Dedifferentiated amniotic fluid mesenchymal stem cell (primary cell): ENCODE measurements around the gene CDK13.
A peak's percentile ranks its signal among the peaks of the same experiment; 100 is the strongest.
"Not testable (repeated sequence)": the region's sequence is repeated elsewhere in the genome, so short reads cannot be mapped to it uniquely, and the experiment has no call there.

Source experiments
- DNase-seq: peaks from one replicate; pipeline ENCODE4 v3.0.0-alpha.2; 2016; ENCODE audit errors: extremely low spot score

CDK13 gene

DNA sequence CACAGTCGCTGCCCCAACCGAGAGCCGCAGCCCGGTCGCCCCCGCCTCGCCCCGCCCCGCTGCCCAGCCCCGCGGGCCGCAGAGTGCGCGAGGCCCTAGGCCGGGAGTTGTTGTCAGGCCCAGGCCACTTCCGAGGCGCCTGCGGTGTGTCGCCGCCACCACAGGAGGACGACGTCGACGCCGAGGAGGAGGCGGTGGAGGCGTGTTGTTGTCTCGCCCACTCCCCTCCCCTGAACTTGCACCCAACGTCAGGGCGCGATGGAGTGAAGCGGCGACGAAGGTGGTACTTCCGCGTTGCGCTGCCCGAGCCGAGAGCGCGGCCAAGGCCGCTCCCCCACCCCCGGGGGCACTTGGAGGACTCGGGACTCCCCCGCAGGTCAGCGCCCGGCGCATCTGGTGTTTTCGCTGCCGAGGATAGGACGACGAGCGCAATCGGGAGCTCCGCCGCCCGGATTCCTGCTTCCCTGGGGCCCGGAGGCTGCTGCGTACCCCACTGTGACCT, at the start of gene CDK13:
CDK13 (plus strand) TSS at position 286 of the 502 bp plus-strand sequence. CDS start 386 bp downstream, outside the sequence.
- DNase-seq: peak; percentile 47

DNA sequence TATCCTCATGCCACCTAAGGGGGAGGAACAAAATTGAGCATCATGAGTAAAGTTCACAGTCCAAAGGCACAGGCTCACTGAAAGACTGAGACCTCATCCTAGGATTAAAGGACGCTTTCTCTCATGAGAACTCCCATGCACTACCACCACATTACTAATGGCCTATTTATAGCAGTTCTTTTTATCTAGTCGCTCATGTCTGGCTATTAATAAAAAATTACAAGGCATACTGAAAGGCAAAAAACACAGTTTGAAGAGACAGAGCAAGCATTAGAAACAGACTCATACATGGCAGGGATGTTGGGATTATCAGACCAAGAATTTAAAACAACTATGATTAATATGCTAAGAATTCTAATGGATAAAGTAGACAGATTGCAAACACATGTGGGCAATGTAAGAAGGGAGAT, 46.0 kb upstream of the CDK13 start:
- DNase-seq: no peak

DNA sequence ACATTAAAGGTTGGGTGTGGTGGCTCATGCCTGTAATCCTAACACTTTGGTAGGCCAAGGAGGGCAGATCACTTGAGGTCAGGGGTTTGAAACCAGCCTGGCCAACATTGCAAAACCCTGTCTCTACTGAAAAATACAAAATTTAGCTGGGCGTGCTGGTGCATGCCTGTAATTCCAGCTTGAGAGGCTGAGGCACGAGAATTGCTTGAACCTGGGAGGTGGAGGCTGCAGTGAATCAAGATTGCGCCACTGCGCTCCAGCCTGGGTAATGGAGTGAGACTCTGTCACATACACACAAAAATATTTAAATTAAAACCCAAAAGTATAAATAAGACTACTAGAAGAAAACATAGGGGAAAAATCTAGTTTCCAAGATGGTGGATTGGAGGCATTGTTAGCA, 41.9 kb upstream of the CDK13 start:
- DNase-seq: no peak

DNA sequence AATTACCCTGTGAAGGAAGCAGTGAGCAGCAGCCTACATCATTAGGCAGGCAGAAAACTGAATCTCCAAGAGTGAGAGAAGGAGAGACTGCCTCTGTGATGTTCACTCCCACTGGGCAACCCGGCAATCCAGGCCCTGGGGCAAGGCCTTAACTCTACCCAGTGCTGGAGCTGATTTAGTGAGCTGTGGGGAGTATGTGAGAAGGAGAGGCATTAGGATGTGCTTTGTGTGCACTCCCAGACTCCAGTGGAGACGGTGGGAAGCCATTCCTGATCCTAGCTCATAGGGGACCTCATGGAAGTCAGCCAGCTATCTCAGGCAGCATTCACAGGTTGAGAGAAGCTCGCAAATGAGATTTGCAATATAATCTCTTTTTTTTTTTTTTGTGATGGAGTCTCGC, 41.1 kb upstream of the CDK13 start:
- DNase-seq: no peak

DNA sequence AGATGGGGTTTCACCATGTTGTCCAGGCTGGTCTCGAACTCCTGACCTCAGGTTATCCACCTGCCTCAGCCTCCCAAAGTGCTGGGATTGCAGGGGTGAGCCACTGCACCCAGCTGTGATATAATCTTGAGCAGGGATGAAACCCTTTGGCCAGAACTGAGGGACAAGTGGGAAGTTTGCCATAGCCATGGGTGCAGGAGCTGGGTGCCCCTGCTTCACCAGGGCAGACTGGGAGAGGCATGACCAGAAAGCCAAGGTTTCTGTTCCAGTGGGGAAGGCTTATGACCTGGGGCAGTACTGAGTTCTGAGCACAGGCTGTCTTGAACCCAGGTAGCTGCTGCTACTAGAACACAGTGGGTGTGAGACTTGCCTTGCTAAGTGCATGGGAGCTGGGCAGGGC, 40.5 kb upstream of the CDK13 start:
- no peak for DNase-seq

DNA sequence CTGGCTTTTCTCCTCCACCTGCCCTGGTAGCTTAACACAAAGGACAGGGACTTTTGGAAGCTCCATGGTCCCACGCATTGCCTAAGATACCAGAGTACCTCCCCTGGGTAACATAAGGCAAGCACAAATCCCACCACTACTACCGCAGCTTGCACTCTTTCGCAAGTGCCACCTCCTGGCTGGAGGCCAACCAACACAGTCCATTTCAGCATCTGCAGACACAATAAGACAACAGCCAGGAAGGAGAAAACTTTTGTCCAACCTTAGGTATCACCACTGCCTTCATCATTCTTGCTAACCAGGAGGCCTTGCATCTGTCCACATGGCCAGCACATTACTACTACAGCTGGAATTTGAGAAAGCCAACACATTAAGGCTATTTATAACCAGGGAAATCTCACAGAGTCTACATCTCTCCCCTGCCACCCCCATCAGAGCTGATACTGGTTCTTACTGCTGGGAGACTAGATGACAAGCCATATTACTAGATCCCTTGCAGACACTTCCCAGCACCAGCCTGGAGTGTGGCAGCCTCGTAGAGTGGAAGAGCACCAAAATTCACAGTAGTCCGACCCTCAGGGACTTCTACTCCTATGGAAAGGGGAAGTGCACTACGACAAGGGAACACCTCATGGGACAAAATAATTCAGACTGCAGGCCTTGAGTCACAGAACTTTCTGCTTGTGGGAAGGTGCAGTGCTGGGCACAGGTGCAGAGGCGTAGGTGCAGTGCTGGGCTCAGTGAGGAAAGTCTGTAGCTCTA, 39.8 kb upstream of the CDK13 start:
- no peak for DNase-seq

DNA sequence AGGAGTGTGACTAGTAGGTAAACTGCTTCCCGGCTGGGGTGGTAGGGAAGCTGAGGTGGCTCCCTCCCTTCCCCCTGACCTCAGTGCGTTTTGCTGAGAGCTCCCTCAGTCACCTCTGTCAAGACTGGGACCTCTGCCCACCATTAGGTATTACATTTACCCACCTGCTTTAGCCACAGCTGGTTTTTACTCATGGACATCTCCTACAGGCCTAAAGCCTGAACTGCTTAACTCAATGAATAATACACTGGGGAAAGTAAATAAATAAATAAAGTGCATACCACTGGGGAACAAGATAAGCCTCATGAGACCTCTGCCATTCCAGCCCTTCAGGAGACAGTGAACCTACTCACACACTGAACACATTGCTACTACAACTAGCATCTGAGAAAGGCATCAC, 38.9 kb upstream of the CDK13 start:
- no peak for DNase-seq

DNA sequence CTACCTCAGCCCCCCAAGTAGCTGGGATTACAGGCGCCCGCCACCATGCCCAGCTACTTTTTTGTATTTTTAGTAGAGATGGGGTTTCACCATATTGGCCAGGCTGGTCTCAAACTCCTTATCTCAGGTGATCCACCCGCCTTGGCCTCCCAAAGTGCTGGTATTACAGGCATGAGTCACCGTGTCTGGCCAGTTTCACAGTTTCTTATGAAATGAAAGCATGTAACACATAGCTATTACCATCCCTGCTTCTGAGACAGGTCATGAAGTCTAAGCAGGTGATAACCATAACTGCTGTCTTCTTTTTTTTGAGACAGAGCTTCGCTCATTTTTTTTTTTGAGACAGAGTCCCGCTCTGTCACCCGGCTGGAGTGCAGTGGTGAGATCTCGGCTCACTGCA, 34.2 kb upstream of the CDK13 start:
- DNase-seq: not testable (repeated sequence)

DNA sequence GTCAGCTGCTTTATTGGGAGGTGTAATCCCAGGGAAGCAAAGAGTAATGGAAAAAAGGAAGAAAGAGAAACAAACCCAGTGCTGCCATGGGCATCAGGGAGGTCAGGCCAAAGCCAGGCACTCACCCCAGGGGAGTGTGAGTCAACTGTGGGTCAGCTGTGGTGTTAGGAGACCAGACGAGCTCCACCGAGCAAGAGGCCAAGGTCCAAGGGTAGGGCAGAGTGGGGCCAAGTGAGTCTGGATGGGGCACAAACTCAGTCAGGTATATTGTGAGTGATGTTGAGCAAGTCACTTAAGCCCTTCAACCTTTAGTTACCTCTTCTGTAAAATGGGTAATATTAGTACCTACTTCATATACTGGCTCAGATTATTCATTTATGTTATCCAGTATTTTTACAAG, 30.4 kb upstream of the CDK13 start:
- DNase-seq: no peak

DNA sequence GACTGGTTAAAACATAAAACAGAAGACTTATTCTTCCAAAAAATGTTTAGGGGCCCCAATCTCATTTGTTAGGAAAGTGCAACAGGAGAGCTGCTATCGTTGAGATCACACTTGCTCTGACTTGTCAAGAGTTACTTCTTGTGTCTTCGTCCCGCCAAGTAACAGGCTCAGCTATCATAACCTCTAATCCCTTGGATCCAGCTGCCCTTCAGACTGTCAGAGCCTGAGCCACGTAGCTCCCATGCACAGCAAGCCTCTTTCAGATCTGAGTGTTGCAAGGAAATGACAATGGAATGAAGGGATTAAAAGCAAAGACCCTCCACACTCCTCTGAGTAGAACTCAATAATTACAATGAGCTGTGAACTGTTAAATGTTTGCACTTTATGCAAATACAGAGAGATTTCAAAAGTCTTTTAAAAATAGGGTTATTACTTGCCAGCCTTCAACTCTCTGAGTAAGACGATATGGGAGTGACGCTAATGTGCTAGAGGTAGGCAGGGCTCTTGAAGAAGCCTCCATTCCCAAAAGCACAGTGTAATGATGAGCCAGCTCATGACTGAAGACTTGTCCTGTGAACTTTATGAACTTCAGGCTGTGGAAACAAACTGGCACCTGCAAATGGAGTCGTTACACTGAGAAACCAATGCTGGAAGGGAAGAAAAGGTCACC, 28.4 kb upstream of the CDK13 start:
- DNase-seq: no peak

DNA sequence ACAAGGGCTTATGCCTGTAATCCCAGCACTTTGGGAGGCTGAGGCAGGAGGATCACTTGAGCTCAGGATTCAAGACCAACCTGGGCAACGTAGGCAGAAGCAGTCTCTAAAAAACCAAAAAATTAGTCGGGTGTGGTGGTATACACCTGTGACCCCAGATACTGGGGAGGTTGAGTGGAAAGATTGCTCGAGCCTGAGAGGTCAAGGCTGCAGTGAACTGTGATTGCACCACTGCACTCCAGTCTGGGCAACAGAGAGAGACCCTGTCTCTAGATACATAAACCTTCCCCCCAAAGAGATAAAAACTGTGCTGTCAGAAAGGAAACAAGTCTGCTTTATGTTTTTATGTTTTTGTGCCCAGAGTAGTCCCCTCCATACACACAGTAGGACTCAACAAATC, 27.5 kb upstream of the CDK13 start:
- no peak for DNase-seq

DNA sequence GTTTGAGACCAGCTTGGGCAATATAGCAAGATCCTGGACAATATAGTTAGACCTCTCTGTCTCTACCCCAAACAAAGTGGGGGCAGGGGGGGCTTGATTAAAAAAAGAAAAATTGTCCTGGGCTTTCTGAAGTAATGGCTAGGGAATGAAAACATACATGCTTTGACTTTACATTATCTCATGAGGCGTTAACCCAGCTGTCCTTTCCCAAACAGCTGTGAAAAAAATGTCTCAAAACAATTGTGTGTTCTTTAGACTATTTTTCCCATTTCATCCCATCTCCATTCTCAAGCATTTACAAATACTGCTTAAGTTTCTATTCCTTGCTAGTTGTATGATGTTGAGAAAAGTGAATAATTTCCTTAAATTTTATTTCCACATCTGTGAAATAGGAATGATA, 27.0 kb upstream of the CDK13 start:
- DNase-seq: no peak

DNA sequence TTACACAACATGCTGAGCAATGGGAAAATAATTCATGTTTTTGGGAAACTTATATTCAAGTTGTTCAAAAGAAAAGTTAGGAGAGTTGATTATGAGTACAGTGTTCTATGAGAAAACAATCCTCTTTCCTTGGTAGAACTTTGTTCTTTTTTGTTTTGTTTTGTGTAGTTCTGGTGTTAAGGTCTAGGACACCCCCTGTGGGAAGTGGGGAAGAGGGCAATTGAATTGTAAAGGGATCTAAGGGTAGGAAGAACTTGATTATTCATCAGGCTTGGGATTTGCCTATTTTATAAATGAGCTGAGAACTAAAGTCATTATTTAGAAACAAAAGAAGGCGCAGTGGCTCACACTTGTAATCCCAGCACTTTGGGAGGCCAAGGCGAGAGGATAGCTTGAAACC, 25.9 kb upstream of the CDK13 start:
- no peak for DNase-seq

DNA sequence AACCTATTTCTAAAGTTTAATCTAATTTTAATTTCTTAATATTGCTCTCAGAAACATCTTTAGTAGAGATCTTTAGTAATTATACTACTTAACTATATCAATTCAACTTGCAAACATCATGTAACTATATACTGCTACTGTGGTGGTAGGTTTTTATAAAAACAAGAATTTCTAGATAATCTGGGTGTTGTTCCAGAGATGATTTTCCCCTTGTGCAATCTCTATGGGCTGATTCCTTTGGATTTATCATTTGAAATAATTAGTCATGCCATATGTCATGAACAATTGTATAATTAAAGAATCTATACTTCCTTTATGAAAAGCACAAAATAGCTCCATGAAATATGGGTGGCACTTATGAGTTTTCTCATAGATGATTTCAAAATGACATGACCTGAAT, 23.9 kb upstream of the CDK13 start:
- DNase-seq: no peak

DNA sequence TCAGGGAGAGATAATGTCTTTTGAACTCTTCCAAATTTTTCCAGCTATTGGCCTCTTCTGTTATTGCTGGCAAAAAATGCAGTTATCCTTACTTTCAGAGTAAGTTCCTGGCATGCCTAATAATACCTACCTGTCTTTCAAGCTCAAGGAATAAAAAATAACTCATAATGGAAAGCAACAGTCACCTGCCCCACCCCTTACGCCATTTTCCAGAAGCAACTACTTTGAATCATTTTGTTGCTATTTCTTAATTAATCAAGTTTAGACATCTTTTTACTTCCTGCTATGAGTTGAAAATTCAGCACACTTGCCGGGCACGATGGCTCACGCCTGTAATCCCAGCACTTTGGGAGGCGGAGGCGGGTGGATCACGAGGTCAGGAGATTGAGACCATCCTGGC, 23.0 kb upstream of the CDK13 start:
- DNase-seq: no peak

DNA sequence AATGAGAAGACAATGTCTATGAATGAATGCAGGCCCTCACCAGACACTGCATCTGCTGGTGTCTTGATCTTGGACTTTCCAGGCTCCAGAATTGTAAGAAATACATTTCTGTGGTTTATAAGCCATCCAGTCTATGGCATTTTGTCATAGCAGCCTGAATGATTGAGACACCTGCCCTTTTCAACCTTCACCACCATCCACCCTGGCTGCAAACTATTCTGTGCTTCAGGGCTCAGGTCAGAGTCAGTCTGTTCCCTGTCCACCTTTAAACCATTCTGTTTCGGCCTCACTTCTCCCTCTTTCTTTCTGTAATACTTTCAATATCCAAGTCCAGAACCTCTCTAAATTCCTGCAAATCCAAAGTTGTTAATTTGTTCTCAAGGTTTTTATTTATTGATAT, 15.9 kb upstream of the CDK13 start:
- no peak for DNase-seq

DNA sequence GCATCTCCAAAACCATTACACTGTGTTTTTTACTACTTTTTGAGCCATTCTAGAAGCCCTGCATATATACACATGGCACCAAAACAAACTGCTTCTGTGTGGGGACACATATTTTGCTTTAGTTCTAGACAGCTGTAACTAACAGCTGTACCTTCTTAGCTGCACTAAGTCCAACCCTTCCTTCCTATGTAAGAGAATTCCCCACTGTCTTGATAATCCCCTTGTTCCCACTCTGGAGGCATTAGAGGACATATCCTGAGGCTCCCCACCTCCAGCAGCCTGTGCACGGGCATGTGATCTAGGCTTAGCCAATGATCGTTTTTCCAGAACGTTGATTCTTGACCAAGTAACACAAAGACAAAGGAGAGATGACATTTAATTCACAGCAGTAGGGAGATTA, 13.3 kb upstream of the CDK13 start:
- no peak for DNase-seq

DNA sequence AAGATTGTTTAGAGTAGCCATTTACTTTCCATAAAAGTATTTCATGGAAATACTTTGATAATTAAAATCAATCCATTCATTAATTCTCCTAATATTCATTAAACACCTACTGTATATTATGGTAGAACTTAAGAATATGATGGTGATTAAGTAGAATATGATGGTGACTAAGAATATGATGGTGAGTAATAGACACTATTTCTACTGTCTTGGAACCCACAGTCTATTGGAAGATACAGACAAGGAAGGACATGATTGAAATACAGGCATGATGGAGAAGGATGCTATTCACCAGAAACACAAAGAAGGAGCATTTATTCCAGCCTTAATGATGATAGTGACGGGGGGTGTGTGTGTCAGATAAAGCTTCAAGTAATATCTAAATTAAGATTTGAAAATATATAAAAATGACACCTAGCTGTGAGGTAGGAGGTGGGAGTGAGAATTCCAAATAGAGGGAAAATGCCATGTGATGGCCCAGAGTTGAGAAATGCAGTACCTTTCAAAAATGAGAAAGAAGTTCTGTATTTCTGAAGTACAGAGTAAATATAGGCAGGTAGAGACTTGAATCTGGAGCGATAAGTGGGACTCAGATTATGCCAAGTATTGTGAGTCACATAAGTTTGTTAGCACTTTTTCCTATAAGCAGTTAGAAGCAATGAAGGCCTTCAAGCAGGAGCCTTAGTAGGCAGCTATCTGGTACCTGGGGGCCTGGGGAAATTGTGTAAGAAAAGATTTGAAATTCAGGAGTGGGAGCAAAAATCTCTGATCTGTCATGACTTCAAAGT, 12.5 kb upstream of the CDK13 start:
- DNase-seq: no peak

DNA sequence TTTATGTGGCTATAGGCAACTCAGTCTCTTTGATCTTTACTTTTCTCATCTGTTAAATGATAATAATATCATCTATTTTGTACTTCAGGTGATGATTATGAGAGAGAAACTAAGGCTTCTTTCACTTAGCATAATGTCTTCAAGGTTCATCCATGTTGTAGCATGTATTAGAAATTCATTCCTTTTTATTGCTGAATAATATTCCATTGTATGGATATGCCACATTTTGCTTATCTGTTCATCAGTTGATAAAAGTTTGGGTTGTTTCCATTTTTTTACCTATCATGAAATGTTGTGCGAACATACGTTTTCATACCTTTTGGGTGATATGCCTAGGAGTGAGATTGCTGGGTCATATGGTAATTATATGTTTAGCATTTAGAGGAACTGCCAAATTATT, 7.2 kb upstream of the CDK13 start:
- DNase-seq: no peak

DNA sequence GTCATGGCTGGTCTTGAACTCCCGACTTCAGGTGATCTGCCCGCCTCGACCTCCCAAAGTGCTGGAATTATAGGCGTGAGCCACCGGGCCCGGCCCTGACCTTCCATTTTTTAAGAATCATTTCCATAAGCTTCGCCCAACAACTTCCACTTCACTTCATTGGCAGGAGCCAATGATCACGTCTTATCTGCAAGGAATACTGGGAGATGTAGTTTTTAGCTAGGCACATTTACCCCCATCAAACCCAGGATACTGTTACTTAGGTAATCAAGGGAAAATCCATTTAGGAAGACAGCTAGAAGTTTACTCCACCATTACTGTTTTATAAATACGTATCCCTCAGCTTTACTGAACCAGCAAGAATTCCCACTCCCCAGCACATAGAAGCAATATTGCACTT, 3.4 kb upstream of the CDK13 start:
- no peak for DNase-seq

DNA sequence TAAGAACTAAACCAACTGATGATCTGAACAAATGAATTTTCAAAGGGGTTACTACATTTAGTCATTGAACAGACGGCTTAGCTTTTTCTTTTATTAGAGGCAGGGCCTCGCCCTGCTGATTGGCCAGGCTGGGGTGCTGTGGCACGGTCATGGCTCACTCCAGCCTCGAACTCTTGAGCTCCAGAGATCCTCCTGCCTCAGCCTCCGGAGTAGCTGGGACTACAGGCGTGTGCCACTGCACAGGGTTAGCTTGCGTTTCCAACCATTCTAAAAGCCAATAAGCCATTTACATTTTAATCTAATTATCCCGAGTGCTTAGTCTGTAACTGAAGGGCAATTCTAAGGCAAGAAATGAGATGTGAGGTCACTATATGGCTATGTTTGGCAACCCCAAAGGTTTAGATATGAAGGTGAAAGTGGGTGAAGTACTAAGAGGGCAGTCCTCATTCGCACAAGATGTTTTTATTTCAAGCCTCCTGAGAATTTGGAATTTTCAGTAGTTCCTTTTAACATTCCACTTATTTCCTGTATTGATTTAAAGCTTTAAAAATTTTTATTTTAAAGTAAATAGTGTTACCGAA, 1.6 kb upstream of the CDK13 start:
- DNase-seq: no peak
